Measurements from ENCODE around the gene CDR2L.
"Not testable (repeated sequence)": the region's sequence is repeated elsewhere in the genome, so short reads cannot be mapped to it uniquely, and the experiment has no call there.

CDR2L gene

GRCh38 chr17:75019146-75019545, 31.7 kb downstream of the CDR2L start:
- FAIRE-seq, result no peak
- no peak for DNase-seq (ENCODE audit: insufficient read length, low spot score)
- TF ChIP-seq POLR2A (IDR thresholded peaks at IDR 0.05; ENCODE audit: low read depth, low read length), result no peak

DNA sequence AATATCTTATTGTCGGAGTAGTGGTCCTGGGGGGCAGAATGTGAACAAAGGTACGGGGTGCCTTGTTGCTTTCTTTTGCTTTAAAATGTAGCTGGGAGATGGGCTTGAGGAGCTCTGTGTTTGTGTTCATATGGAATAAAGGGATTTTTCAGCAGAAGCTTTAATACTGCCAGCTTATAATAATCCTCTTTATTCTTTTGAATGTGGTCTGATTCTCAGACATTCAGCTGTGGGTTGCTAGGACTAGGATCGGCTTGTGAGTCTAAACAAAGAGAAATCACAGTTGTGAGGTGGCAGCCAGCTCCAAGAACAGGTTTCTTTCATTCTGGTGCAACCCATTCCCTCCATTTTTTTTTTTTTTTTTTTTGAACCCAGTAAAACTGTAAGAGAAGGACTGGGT, 32.3 kb downstream of the CDR2L start:
- no peak for FAIRE-seq
- DNase-seq (ENCODE audit: insufficient read length, low spot score), result no peak
- TF ChIP-seq POLR2A (IDR thresholded peaks at IDR 0.05; ENCODE audit: low read depth, low read length), result no peak

GRCh38 chr17:75020331-75021110, 33.1 kb downstream of the CDR2L start:
- no peak for DNase-seq (ENCODE audit: insufficient read length, low spot score)

DNA sequence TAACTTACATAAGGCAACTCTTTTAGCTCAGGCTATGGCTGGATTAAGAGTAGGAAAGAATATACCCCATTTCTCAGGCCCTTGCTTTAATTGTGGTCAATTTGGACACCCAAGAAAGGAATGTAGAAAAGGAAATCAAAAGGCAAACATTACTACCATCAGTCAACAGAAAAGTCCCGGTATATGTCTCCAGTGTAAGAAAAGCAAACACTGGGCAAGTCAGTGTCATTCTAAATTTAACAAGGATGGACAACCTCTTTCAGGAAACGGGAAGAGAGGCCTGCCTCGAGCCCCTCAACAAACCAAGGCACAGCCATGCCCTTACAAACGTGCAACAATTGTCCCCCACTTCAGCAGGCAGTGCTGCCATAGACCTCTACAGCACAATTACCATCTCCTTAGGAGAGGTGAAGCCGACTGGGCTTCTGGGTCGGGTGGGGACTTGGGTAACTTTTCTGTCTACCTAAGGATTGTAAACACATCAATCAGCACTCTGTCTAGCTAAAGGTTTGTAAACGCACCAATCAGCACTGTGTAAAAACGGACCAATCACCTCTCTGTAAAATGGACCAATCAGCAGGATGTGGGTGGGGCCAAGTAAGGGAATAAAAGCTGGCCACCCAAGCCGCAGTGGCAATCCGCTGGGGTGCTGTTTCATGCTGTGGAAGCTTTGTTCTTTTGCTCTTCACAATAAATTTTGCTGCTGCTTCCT, 37.4 kb downstream of the CDR2L start:
- FAIRE-seq, result no peak
- TF ChIP-seq POLR2A (IDR thresholded peaks at IDR 0.05; ENCODE audit: low read depth, low read length), result no peak
- DNase-seq (ENCODE audit: insufficient read length, low spot score), result no peak

More at GRCh38 chr17:75020331-75021110, 33.1 kb downstream of the CDR2L start:
- no peak for FAIRE-seq
- no peak for TF ChIP-seq POLR2A (IDR thresholded peaks at IDR 0.05; ENCODE audit: low read depth, low read length)

- FAIRE-seq; DNase-seq (ENCODE audit: insufficient read length, low spot score): not testable (repeated sequence)
Measured at GRCh38 chr17:75025398-75025734, 37.9 kb downstream of the CDR2L start.

DNA sequence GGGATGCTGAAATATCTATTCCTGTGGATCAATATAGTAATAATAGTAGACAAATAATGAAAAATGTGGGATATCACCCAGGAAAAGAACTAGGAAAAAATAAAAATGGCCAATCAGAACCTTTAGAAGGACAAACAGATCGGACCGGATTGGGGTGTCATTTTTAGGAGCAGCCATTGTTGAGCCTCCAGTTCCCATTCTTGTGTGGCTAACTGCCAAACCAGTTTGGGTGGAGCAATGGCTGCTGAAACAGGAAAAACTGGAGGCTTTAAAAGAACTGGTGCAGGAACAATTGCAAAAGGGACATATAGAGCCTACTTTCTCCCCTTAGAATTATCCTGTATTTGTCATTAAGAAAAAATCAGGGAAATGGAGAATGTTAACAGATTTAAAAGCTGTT, 39.2 kb downstream of the CDR2L start:
- not testable (repeated sequence) for FAIRE-seq; DNase-seq (ENCODE audit: insufficient read length, low spot score)

GRCh38 chr17:75030161-75030560, 42.7 kb downstream of the CDR2L start:
- FAIRE-seq (no peak), DNase-seq (ENCODE audit: insufficient read length, low spot score) (no peak)
- no peak for TF ChIP-seq POLR2A (IDR thresholded peaks at IDR 0.05; ENCODE audit: low read depth, low read length)

- DNase-seq (ENCODE audit: insufficient read length, low spot score) (peak; percentile 93), FAIRE-seq (peak; percentile 64)
- peak; percentile 6 for TF ChIP-seq POLR2A (IDR thresholded peaks at IDR 0.05; ENCODE audit: low read depth, low read length)
Measured at GRCh38 chr17:75031972-75032719, 44.7 kb downstream of the CDR2L start.

- no peak for TF ChIP-seq POLR2A (IDR thresholded peaks at IDR 0.05; ENCODE audit: low read depth, low read length)
- FAIRE-seq (no peak), DNase-seq (ENCODE audit: insufficient read length, low spot score) (no peak)
Measured at GRCh38 chr17:75032720-75033280, 45.4 kb downstream of the CDR2L start.

DNA sequence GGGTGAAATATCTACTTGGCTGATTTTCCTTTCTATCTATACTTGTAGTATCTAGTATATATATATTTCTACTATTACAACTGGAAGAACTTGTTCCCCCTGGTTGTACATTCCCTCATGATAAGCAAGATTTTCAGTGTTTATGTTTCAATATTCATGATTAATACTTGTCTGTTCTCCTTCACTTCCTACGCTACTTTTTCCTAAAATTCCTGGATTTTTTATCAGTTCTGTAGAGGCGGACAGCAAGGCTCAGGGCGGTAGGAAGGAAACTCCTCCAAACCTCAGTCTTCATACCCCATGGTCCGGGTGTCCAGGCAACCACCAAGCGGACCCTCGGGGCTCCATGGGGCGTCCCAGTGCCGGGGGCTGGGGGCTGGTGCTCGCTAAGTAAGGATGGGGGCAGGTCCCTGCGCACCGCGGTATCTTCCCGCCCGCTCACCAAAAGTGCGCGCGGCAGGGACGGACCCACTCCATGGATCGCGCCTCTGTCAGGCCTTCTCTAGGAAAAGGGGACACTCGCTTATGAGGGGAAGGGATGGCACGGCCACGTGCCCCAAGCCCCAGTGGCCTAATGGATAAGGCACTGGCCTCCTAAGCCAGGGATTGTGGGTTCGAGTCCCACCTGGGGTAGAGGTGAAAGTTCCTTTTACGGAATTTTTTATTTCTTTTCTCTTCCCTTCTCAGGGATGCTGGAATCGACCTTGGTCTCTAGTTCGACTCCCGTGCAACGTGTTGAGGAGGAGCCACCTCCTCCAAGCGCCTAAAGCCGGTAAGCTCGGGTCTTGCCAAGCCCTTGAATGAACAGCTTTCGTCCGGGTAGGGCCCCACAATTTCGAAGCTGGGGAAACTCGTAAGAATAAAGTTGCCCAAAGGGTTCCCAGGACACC, 46.2 kb downstream of the CDR2L start:
- FAIRE-seq (no peak), DNase-seq (ENCODE audit: insufficient read length, low spot score) (peak; percentile 81)
- no peak for TF ChIP-seq POLR2A (IDR thresholded peaks at IDR 0.05; ENCODE audit: low read depth, low read length)

DNA sequence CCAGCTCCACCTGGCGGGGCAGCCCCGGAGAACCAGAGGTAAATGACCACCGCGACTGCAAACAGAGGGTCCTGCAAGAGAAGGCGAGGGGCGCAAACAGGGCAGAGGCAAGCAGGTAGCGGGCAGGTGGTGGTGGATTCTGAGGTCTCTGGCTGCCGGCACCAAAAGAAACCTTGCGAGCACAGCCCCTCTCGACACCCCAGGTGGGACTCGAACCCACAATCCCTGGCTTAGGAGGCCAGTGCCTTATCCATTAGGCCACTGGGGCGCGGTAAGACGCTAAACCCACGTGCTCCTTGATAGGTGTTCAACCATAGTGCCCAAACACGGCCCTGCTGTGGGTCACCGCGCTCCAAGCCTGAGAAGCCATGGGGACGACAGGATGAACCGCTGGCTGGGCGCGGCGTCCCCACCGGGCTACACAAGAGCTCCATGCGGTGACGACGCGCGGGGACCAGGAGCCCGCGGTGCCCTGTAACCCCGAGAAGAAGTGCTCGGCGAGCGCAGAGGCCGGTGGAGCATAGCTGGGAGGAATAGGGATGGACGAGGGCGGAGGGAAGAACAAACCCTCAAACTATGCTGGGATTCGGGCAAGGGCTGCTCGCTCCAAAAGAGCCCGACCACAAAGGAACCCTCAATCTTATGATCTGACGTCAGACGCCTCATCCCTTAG, 46.9 kb downstream of the CDR2L start:
- FAIRE-seq (no peak), DNase-seq (ENCODE audit: insufficient read length, low spot score) (peak; percentile 75)
- no peak for TF ChIP-seq POLR2A (IDR thresholded peaks at IDR 0.05; ENCODE audit: low read depth, low read length)

GRCh38 chr17:75036643-75037268, 49.3 kb downstream of the CDR2L start:
- DNase-seq (ENCODE audit: insufficient read length, low spot score) (no peak), FAIRE-seq (no peak)
- TF ChIP-seq POLR2A (IDR thresholded peaks at IDR 0.05; ENCODE audit: low read depth, low read length), result no peak
